ENCODE results near the gene DNAAF5.

DNA sequence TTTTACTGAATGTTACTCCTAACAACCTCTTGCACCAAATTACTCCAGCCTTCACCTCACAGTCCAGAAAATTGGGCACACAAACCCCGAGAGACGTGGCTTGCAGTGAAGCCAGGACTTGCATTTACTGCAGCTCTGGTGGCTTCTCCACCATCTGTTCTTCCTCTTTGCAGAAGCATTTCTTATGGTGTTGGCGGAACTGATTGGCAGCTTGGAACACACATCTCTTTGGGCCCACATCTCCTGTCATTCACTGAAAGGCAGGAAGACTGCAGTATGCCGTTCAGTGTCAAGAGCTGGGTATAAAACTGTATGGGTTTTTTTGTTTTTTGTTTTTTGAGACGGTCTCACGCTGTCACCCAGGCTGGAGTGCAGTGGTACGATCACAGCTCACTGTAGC lies 38.9 kb downstream of the DNAAF5 start:
- TF ChIP-seq, protein P1, sequence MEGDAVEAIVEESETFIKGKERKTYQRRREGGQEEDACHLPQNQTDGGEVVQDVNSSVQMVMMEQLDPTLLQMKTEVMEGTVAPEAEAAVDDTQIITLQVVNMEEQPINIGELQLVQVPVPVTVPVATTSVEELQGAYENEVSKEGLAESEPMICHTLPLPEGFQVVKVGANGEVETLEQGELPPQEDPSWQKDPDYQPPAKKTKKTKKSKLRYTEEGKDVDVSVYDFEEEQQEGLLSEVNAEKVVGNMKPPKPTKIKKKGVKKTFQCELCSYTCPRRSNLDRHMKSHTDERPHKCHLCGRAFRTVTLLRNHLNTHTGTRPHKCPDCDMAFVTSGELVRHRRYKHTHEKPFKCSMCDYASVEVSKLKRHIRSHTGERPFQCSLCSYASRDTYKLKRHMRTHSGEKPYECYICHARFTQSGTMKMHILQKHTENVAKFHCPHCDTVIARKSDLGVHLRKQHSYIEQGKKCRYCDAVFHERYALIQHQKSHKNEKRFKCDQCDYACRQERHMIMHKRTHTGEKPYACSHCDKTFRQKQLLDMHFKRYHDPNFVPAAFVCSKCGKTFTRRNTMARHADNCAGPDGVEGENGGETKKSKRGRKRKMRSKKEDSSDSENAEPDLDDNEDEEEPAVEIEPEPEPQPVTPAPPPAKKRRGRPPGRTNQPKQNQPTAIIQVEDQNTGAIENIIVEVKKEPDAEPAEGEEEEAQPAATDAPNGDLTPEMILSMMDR (IDR thresholded peaks at IDR 0.05; ENCODE audit: poor library complexity), result no peak
- no peak for TF ChIP-seq EZH2 (IDR thresholded peaks at IDR 0.05; ENCODE audit: borderline replicate concordance)
